H9 (cell line): Measurements from ENCODE around the gene NSUN3. TPM values are rescaled to one million over a fixed set of nuclear protein-coding genes. Genes with fewer than 3 reads are reported as not detected.

Source experiments
- DNase-seq: peaks from one replicate; pipeline ENCODE4 v3.0.0-alpha.2; 2017
- H2AFZ ChIP-seq: one replicate; pipeline ENCODE4 v1.6.1; 2013; ENCODE audit warnings: mild to moderate bottlenecking, low read length, control low read depth, moderate library complexity
- H2AK5ac ChIP-seq: 2 replicates; pipeline ENCODE4 v1.6.1; 2013; ENCODE audit warnings: low read length, control low read depth, mixed read lengths; ENCODE audit not compliant: insufficient read length
- H2BK120ac ChIP-seq: one replicate; pipeline ENCODE4 v1.6.1; 2013; ENCODE audit warnings: low read depth, mild to moderate bottlenecking, low read length, control low read depth, inconsistent platforms; ENCODE audit not compliant: poor library complexity, severe bottlenecking
- H2BK12ac ChIP-seq: 2 replicates; pipeline ENCODE4 v1.6.1; 2013; ENCODE audit warnings: low read length, control low read depth, mixed read lengths, low read depth; ENCODE audit not compliant: insufficient read length
- H2BK15ac ChIP-seq: 2 replicates; pipeline ENCODE4 v1.6.1; 2013; ENCODE audit warnings: low read depth, low read length, control low read depth
- H2BK20ac ChIP-seq: one replicate; pipeline ENCODE4 v1.6.1; 2013; ENCODE audit warnings: low read depth, mild to moderate bottlenecking, low read length, control low read depth, inconsistent platforms; ENCODE audit not compliant: poor library complexity, severe bottlenecking
- H2BK5ac ChIP-seq: 2 replicates; pipeline ENCODE4 v1.6.1; 2013; ENCODE audit warnings: low read length, control low read depth, mixed read lengths; ENCODE audit not compliant: insufficient read length
- H3K14ac ChIP-seq: 2 replicates; pipeline ENCODE4 v1.6.1; 2013; ENCODE audit warnings: low read length, control low read depth; ENCODE audit not compliant: insufficient read depth
- H3K18ac ChIP-seq: 2 replicates; pipeline ENCODE4 v1.6.1; 2013; ENCODE audit warnings: low read depth, mild to moderate bottlenecking, mixed read lengths, low read length, control low read depth; ENCODE audit not compliant: insufficient read length
- H3K23ac ChIP-seq: 2 replicates; pipeline ENCODE4 v1.6.1; 2013; ENCODE audit warnings: low read length, control low read depth, mixed read lengths, low read depth; ENCODE audit not compliant: insufficient read length
- H3K23me2 ChIP-seq: 2 replicates; pipeline ENCODE4 v1.6.1; 2013; ENCODE audit warnings: low read depth, mild to moderate bottlenecking, mixed read lengths, low read length, control low read depth; ENCODE audit not compliant: insufficient read length, poor library complexity, severe bottlenecking
- H3K27ac ChIP-seq: 2 replicates; pipeline ENCODE4 v1.5.1; 2013; ENCODE audit warnings: low read length, control low read depth, mixed read lengths, low read depth; ENCODE audit not compliant: insufficient read length
- H3K27me3 ChIP-seq: 2 replicates; pipeline ENCODE4 v1.6.1; 2013; ENCODE audit warnings: low read length, control low read depth, inconsistent platforms; ENCODE audit not compliant: insufficient read depth
- H3K4ac ChIP-seq: 2 replicates; pipeline ENCODE4 v1.6.1; 2013; ENCODE audit warnings: low read depth, mild to moderate bottlenecking, control low read depth, inconsistent platforms, low read length, moderate library complexity
- H3K4me1 ChIP-seq: 2 replicates; pipeline ENCODE4 v1.6.1; 2013; ENCODE audit warnings: low read length, control low read depth, inconsistent platforms; ENCODE audit not compliant: insufficient read depth
- H3K4me2 ChIP-seq: 2 replicates; pipeline ENCODE4 v1.6.1; 2013; ENCODE audit warnings: low read length, control low read depth, mixed read lengths; ENCODE audit not compliant: insufficient read length, insufficient read depth
- H3K56ac ChIP-seq: 2 replicates; pipeline ENCODE4 v1.6.1; 2013; ENCODE audit warnings: low read depth, mild to moderate bottlenecking, mixed read lengths, low read length, control low read depth; ENCODE audit not compliant: insufficient read length
- H3K79me1 ChIP-seq: 2 replicates; pipeline ENCODE4 v1.6.1; 2013; ENCODE audit warnings: low read depth, mild to moderate bottlenecking, moderate library complexity, low read length, control low read depth, inconsistent platforms; ENCODE audit not compliant: insufficient read depth, poor library complexity, severe bottlenecking
- H3K79me2 ChIP-seq: 2 replicates; pipeline ENCODE4 v1.6.1; 2013; ENCODE audit warnings: low read length, control low read depth, inconsistent platforms; ENCODE audit not compliant: insufficient read depth
- H3K9ac ChIP-seq: 2 replicates; pipeline ENCODE4 v1.6.1; 2013; ENCODE audit warnings: low read length, control low read depth, mixed read lengths; ENCODE audit not compliant: insufficient read length; ENCODE audit errors: extremely low read depth
- H3K9me3 ChIP-seq: one replicate; pipeline ENCODE4 v1.6.1; 2013; ENCODE audit warnings: low read depth, low read length, inconsistent platforms; ENCODE audit not compliant: control insufficient read depth
- H3T11ph ChIP-seq: one replicate; pipeline ENCODE4 v1.6.1; 2013; ENCODE audit warnings: mild to moderate bottlenecking, low read length, control low read depth, inconsistent platforms
- H4K20me1 ChIP-seq: one replicate; pipeline ENCODE4 v1.6.1; 2013; ENCODE audit not compliant: control insufficient read depth, insufficient read length, insufficient read depth
- H4K5ac ChIP-seq: 2 replicates; pipeline ENCODE4 v1.6.1; 2013; ENCODE audit warnings: low read depth, mild to moderate bottlenecking, mixed read lengths, low read length, control low read depth; ENCODE audit not compliant: insufficient read length
- H4K8ac ChIP-seq: replicated peaks from 2 replicates; pipeline ENCODE4 v1.6.1; 2013; ENCODE audit warnings: low read length, control low read depth, mixed read lengths, low read depth; ENCODE audit not compliant: insufficient read length
- H4K91ac ChIP-seq: 2 replicates; pipeline ENCODE4 v1.6.1; 2013; ENCODE audit warnings: low read depth, mild to moderate bottlenecking, moderate library complexity, mixed read lengths, low read length, control low read depth; ENCODE audit not compliant: insufficient read length
- H3K27ac Mint-ChIP-seq, 3 experiments: 2 replicates in 2 of 3; 3 replicates in 1 of 3; pipeline ENCODE4 v1.8.0; 2020 to 2021; ENCODE audit warnings: mixed read lengths in 3 of 3, mild to moderate bottlenecking in 1 of 3, moderate library complexity in 1 of 3
- H3K27me3 Mint-ChIP-seq: 2 replicates; pipeline ENCODE4 v1.8.0; 2021; ENCODE audit warnings: low read depth, mild to moderate bottlenecking, moderate library complexity, mixed read lengths
- H3K36me3 Mint-ChIP-seq, 3 experiments: 2 replicates in 2 of 3; 3 replicates in 1 of 3; pipeline ENCODE4 v1.8.0; 2020 to 2021; ENCODE audit warnings: low read depth in 3 of 3, mixed read lengths in 3 of 3; ENCODE audit not compliant: insufficient read depth in 1 of 3
- H3K4me1 Mint-ChIP-seq, 2 experiments: 2 replicates each; pipeline ENCODE4 v1.8.0; 2020; ENCODE audit warnings: mixed read lengths in 2 of 2
- H3K4me3 Mint-ChIP-seq, 2 experiments: 2 replicates in 1 of 2; 3 replicates in 1 of 2; pipeline ENCODE4 v1.8.0; 2020 to 2021; ENCODE audit warnings: mild to moderate bottlenecking in 2 of 2, mixed read lengths in 2 of 2, moderate library complexity in 1 of 2
- H3K9me3 Mint-ChIP-seq, 2 experiments: 2 replicates in 1 of 2; 3 replicates in 1 of 2; pipeline ENCODE4 v1.8.0; 2020; ENCODE audit warnings: mild to moderate bottlenecking in 2 of 2, mixed read lengths in 2 of 2, moderate library complexity in 1 of 2
- WGBS: extraction: QIAGEN DNeasy Blood & Tissue Kit; methylation state at CpG from one replicate; pipeline ENCODE4 v1.1.7; 2013; ENCODE audit warnings: missing lambda C conversion rate, low lambda C conversion rate, mixed read lengths; ENCODE audit not compliant: insufficient read length; ENCODE audit errors: extremely low coverage; 5-methylcytosine and 5-hydroxymethylcytosine counted together
- total RNA-seq: library from RNA; stranded (reverse); gene quantifications from 2 replicates; pipeline ENCODE4 v1.2.1, GENCODE V29; 2021
- TF ChIP-seq, protein P1 (sequence below): fragments of 200-600 bp; sonication (generic); conservative IDR thresholded peaks from 3 replicates; pipeline ENCODE4 v1.8.0; 2021; ENCODE audit warnings: antibody characterized with exemption, mild to moderate bottlenecking

The NSUN3 gene
- total RNA-seq, 1 experiment from 2014 or later = 7.4 TPM

DNA sequence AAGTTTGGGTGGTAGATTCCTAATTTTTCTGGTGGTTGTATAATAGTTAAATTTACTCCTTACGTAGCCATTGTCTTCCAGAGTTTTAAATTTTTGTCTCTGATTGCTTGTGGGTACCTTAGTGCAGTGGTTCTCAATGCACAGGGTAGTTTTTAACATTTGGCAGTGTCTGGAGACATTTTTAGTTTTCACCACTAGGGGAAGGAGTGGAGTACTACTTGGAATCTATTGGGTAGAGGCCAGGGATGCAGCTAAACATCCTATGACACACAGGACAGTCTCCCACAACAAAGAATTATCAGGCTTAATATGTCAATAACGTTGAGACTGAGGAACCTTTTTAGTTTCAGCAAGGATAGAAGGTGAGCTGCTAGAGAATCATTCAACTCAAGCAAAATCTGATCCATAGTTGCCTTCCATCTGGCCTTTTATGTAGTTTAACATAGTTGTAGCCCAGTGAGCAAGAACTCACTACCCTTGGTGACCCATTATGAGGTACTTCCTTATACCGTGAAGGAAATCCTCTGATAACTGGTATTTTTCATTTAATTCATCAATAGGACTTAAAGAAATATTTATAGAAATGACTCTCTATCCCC lies 25.9 kb upstream of the NSUN3 start:
- Histone ChIP-seq H3K4me2 (no peak overlapping the region), H2BK20ac (no peak overlapping the region), H2BK5ac (no peak overlapping the region), H3K4ac (no peak overlapping the region), H2AFZ (no peak overlapping the region), H4K91ac (no peak overlapping the region), H3K27me3 (no peaks in the 10 kb centered on the region), H3K23ac (no peak overlapping the region), H3K4me1 (no peaks in the 10 kb centered on the region), H3K14ac (no peak overlapping the region), H3T11ph (no peak overlapping the region), H3K79me2 (no peaks in the 10 kb centered on the region), H4K20me1 (no peaks in the 10 kb centered on the region), H3K56ac (no peak overlapping the region), H3K79me1 (no peaks in the 10 kb centered on the region), H3K27ac (no peak overlapping the region), H3K9me3 (no peaks in the 10 kb centered on the region), H3K18ac (no peak overlapping the region), H2AK5ac (no peak overlapping the region), H3K23me2 (no peaks in the 10 kb centered on the region), H4K8ac (no peak overlapping the region), H2BK12ac (no peak overlapping the region), H4K5ac (no peak overlapping the region), H2BK120ac (no peak overlapping the region), H2BK15ac (no peak overlapping the region), H3K9ac (no peak overlapping the region)
- Mint-ChIP-seq H3K4me1 (no peaks in the 10 kb centered on the region), H3K27ac (no peak overlapping the region), H3K36me3 (peaks cover under 1 to 8% (median 3%) of the 10 kb centered on the region in 3 experiments; a peak in 6 of 7 replicates), H3K27me3 (no peaks in the 10 kb centered on the region), H3K9me3 (peaks cover under 1% of the 10 kb centered on the region in 2 experiments; a peak in 1 of 5 replicates), H3K4me3 (no peak overlapping the region)
- TF ChIP-seq, protein P1, sequence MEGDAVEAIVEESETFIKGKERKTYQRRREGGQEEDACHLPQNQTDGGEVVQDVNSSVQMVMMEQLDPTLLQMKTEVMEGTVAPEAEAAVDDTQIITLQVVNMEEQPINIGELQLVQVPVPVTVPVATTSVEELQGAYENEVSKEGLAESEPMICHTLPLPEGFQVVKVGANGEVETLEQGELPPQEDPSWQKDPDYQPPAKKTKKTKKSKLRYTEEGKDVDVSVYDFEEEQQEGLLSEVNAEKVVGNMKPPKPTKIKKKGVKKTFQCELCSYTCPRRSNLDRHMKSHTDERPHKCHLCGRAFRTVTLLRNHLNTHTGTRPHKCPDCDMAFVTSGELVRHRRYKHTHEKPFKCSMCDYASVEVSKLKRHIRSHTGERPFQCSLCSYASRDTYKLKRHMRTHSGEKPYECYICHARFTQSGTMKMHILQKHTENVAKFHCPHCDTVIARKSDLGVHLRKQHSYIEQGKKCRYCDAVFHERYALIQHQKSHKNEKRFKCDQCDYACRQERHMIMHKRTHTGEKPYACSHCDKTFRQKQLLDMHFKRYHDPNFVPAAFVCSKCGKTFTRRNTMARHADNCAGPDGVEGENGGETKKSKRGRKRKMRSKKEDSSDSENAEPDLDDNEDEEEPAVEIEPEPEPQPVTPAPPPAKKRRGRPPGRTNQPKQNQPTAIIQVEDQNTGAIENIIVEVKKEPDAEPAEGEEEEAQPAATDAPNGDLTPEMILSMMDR = peak; percentile 71
- DNase-seq = no peak
- WGBS = no CpG with 5 or more reads among the region's 3 CpGs
